Stimulated activated CD4-positive, alpha-beta T cell treated with anti-CD3 and anti-CD28 coated beads, TNF-alpha, amount 100 ng/mL, for 4 hours (primary cell): ENCODE results near the gene PRSS33.

Source experiments
- DNase-seq, 3 experiments: peaks; one replicate each; pipeline ENCODE4 v3.0.0-alpha.2; 2020; ENCODE audit warnings: low read depth in 3 of 3

Gene PRSS33

DNA sequence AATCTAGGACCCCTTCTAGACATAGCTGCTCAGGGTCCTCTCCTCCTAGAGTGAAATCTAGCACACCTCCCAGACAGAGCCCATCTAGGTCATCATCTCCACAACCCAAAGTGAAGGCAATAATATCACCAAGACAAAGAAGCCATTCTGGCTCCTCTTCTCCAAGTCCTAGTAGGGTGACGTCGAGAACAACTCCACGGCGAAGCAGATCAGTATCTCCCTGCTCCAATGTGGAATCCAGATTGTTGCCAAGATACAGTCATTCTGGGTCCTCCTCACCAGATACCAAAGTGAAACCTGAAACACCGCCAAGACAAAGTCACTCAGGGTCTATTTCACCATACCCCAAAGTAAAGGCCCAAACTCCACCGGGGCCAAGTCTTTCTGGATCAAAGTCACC, 24.2 kb downstream of the PRSS33 start:
- no peak for DNase-seq

DNA sequence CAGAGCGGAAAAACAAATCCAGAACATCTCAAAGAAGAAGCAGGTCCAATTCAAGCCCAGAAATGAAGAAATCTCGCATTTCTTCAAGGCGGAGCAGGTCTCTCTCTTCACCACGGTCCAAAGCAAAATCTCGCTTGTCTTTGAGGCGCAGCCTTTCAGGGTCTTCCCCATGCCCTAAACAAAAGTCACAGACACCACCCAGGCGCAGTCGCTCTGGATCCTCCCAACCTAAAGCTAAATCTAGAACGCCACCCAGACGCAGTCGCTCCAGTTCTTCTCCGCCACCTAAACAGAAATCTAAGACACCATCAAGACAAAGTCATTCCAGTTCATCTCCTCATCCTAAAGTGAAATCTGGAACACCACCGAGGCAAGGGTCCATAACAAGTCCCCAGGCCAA, 24.6 kb downstream of the PRSS33 start:
- DNase-seq: no peak

DNA sequence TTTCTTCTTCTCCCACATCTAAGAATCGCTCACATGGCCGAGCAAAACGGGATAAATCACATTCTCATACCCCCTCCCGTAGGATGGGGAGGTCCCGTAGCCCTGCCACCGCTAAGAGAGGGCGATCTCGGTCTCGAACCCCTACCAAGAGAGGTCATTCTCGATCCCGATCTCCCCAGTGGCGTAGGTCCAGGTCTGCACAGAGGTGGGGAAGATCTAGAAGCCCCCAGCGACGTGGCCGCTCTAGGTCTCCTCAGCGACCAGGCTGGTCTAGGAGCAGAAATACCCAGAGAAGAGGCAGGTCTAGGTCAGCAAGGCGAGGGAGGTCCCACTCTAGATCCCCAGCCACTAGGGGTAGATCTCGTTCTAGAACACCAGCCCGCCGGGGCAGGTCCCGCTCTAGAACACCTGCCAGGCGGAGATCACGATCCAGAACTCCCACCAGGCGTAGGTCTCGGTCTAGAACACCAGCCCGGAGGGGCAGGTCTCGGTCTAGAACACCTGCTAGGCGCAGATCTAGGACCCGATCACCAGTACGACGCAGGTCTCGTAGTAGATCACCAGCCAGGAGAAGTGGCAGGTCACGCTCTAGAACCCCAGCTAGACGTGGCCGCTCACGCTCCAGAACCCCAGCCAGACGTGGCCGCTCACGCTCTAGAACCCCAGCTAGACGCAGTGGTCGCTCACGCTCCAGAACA, 25.3 kb downstream of the PRSS33 start:
- DNase-seq: no peak

DNA sequence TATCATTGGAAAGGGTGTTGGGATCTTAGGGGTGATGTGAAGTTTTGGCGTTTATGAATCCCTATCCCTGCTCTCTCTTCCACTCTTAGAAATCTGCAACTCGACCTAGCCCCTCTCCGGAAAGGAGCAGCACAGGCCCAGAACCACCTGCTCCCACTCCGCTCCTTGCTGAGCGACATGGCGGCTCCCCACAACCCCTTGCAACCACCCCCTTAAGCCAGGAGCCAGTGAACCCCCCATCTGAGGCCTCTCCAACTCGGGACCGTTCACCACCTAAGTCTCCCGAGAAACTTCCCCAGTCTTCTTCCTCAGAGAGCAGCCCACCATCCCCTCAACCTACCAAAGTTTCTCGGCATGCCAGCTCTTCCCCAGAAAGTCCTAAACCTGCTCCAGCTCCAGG, 25.9 kb downstream of the PRSS33 start:
- DNase-seq: no peak

DNA sequence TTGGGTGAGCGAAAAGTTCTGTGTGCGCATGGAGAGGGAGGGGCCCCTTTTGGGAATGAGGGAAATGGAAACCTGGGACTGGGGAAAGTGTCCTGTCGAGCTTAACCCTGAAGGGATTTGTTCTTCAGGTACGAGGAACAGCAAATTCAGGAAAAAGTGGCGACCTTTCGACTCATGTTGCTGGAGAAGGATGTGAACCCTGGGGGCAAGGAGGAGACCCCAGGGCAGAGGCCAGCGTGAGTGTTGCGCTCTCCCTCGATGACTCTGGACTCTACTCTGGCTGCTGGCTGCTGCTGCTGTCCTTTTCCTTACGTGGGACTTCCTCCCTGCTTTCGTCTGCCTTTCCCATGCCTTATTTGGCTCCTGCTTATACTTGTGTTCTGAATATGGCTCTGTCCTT, 30.0 kb downstream of the PRSS33 start:
- DNase-seq: no peak

DNA sequence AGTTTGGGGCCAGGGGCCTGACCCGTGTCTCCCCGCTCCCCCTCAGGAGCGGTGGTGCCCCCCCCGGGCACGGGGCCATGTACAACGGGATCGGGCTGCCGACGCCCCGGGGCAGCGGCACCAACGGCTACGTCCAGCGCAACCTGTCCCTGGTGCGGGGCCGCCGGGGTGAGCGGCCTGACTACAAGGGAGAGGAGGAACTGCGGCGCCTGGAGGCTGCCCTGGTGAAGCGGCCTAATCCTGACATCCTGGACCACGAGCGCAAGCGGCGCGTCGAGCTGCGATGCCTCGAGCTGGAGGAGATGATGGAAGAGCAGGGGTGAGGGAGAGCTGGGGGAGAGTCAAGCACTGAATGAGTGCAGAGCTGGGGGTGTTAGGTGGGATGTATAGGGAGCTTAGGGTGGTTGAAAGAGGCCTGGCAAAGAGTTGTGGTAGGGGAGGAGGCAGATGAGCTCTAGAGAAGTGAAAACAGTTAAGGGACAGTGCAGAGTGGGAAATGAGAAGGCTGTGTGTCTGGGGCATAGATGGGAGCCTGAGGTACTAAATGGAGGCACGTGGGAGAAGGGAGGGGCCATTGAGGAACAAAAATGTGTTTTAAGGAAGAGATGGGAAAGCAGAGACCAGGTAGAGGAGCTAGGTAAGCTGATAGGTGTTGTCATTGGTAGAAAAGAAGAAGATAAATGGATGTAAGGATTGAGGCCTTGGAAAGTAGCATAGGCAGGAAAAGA, 30.9 kb downstream of the PRSS33 start:
- no peak for DNase-seq

DNA sequence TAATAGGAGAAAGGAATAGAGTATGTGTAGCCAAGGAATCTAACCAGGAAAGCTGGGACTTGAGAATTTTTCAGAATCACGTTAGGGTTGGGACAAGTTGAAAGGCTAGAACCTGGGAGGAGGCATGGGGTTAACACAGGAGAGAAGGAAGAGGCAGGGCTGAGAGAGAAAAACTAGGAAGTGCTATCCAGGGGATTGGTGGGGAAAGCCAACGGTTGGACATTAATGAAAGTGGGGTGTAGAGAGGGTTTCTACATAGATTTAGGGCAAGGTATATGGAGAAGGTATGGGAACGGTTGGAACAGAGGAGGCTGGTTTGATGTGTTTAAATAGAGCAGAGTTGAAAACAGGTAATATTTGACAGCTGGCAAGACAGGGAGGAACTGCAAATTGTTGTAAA, 32.2 kb downstream of the PRSS33 start:
- DNase-seq: no peak

DNA sequence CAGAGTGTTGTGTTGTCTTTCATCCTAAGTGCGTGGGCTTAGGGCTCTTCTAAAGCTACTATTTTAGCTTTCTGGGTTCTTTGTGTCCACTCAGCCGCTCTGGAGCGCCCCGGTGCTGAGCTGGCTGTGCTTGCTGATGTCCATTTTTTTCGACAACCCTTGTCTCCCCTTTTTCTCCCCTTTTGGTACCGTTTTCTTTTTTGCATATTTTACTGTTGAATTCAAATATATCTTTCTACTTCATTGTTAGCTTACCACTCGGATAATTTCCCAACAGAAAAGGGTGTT, 33.7 kb downstream of the PRSS33 start:
- no peak for DNase-seq

DNA sequence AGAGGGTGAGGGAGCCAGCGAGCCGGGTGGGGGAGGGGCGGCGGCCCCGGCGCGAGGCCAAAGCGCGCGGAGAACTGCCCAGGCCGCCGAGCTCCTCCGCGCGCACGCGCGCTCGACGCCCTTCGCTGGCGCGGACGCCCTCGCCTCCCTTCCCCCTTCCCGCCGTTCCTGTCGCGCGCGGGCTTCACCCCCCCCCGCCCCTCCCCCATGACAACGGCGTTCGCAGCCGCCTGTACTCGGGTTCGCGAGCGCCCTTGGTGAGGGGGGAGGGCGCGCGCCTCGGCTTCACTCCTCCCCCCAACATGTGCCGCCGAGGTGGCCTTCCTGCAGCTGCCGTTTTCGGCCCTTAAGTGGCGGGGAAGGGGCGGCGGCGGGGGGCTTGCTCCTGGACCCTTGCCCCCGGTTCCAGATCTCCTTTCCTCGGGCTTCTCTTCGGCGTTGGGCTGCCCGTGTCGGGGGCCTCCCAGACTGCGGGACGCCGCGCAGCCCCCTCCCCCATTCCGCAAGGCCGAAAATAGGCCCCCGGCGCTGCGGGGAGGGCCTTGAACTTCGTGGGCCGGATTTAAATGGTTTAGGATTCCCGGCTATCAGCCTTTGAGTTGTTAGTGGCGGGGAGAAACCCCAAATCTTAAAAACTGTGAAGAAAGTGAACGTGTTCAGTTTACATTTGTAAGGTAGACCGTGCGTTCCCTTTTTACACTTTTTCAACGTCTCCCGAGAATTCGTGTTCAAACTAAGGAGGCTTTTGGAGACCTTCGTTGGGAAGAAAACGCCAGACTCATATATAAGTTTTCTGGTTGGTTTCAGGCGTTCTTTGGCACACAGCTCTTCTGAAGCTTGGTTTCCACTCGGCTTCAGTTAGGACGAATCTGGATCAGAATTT, 34.3 kb downstream of the PRSS33 start:
- DNase-seq: no peak

DNA sequence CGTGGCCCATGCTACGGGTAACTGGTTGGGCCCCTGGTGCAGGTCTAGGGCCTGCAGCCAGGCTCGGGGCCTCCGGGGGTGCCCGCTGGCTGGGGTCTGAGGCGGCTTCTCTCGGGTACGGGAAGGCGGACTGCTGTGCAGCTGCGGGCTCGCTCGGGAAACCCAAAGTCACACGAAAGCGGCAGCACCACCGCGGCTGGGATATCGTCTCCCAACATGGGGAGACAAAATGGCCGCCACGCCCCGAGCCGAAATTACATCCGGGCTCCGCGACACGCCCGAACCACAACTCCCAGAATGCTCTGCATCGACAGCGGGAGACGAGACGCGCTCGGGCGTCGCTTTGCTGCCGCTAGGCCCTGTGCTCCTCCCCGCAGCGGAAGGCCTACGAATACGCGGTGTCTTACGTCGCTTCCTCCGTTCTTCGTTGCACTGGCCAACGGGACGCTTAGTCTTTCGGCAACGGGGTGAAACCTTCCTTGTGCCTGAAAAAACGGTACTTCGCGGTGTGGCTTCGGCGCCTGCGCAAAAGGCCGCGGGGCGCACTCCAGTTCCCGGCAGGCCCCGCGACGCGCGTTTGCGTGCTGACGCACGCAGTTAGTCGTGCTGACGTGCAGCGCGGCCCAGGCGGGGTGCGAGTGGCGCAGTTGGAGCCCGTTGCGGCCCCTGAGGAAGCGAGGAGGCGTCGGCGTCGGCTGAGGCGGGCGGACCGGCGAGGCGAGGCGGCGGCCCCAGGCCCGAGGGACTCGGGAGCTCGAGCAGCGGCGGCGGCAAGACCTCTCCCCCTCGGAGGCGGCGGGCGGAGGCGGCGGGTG, 35.1 kb downstream of the PRSS33 start, which contains the start of gene SRRM2:
SRRM2 (plus strand) TSS at position 604 of the 815 bp plus-strand sequence. CDS start 3,727 bp downstream, outside the sequence.
- DNase-seq: peak; percentile 86 to 88 (median 87)

DNA sequence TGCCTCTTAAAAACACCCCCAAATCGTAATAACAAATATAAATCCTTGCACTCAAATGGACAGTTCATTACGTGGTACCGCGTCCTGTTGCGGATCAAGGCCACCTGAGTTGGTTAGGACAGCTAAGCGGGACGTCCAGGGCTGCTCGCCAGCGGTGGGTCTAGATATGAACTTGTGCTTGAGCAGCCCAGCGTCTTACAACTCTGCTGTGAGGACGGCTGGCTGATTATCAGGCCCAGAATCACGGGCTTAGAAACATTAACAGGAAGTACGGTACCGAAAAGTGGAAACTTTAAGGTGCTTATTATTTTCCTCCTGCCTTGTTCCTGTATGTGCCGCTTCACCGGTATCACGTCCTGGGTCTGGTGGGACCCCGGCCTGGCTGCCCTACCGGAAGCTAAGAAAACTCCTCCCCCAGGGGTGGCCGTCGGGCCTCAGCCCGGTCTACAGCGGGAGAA, 35.8 kb downstream of the PRSS33 start:
- no peak for DNase-seq

DNA sequence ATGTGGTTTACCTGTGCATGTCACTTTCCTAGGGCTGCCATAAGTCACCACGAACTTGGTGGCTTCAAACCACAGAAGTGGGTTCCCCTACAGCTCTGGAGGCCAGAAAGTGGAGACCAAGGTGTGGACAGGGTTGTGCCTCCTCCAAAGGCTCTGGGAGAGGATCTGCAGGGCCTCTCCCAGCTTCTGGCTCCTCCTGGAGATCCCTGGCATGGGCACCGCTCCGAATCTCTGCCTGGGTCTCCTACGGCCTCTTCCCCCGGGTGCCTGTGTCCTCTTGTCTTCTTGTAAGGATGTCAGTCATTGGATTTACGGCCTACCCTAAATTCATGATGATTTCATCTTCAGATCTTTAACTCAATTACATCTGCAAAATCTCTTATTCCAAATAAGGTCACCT, 37.4 kb downstream of the PRSS33 start:
- no peak for DNase-seq

DNA sequence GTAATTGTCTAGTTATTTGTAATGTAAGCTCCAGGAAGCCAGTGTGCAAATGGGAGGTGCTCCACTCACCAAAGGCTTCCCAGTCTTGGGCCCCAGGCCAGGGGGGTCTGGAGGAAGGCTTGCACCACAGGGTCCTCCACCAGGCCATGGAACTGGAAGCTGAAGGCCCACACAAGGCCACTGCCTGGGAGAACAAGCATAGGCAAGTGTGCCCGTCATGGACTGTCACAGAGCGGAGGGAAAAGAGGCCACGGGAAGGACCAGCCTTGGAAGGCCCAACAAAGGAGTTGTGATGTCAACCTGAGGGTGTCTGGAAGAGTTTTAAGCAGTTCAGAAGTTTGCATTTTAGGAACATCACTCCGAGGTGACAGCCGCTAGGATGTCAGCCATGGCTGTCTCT, 37.9 kb downstream of the PRSS33 start:
- DNase-seq: no peak

DNA sequence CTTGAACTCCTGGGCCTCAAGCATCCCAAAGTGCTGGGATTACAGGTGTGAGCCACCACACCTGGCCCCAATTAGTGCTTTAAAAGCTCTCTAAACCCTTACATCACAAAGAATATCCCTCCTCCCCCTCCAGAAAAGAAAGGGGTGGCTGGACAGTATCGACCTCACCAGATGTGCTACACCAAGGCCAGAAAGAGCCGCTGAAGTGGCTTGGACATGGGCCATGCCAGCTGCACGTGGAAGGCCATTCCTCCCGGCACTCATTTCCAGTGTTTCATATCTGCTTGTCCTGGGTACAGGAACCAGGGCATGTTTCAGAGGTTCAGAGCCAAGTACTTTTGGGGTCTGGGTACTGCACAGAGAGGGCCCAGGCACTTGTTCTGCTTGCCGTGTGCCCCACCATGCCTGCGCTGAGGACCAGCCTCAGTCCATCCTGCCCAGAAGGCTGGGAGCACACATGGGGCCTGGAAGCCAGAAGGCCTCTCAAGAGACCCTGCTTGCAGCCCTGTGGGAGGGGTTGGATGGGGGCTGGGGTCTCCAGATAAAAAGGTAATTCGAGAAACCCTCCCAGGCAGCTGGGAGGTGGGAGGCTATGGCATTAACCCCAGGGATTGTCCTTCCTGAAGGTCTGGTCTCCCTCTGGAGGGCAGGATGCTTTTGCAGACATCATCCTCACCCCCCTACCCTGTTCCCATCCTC, 38.5 kb downstream of the PRSS33 start:
- DNase-seq: no peak

DNA sequence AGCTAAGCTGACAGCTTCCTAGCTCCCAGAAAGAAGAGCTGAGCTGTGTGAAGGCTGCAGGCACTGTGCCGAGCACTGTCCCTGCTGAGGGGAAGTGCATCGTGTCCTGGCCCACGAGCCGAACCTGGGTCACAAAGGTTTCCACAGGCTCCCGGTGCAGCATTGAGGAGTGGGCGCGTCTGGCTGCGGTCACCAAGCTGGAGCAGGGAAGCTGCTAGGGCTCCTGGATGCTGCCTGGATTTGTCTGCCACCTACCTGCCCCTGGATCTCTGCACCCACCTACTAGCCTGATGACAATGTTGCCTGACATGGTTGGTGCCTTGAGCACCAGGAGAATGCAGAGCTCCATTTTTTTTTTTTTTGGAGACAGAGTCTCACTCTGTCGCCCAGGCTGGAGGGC, 41.4 kb downstream of the PRSS33 start:
- no peak for DNase-seq

DNA sequence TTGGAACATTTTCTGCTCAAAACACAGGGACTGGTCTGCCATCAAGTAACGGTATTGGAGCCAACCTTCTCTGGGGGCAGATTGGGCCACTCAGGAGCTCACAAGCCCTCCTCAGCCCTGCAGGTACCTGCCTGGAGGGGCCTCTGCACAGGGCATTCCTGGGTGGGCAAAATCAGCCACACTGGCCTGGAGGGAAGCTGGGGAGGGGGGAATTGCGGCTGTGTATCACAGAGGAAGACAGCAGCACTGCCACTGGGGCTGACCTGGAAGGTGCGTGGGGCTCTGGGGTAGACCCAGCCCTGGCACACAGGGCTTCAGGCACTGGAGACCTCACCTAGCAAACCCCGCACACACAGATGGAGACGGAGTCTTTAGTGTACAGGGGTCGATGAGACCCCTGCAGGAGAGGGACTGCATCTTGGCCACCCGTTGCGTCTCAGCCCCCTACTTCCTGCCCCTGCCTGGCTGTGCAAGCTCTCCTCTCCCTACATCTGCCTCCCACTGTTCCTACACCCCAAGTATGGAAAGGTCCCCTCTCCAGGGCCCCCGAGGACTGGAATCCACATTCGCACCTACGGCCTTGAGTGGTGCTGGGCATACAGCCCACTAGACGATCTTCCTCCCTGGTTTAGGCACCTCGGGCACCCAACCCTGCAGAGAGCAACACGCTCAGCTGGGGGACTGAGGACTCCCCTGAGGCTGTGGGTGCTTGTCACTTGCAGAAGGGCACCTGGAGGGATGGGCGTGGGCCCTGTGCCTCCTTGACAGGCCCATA, 42.1 kb downstream of the PRSS33 start:
- no peak for DNase-seq

DNA sequence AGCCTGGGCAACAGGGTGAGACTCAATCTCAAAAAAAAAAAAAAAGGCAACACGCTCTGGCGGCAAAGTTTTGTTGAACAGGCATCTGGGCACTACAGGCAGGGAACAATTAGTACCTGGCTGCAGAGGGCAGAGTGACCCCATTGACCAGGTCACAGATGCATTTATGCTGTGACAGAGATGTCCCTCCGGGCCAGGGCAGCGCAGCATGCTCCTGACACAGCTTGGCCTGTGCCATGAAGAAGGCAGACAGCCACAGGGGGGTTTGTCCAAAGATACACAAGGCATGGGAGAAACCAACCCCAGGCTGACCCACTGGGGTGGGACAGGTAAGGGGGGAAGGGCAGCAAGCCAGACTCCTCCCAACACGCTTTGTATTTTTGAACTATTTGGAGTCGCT, 42.6 kb downstream of the PRSS33 start:
- DNase-seq: no peak

DNA sequence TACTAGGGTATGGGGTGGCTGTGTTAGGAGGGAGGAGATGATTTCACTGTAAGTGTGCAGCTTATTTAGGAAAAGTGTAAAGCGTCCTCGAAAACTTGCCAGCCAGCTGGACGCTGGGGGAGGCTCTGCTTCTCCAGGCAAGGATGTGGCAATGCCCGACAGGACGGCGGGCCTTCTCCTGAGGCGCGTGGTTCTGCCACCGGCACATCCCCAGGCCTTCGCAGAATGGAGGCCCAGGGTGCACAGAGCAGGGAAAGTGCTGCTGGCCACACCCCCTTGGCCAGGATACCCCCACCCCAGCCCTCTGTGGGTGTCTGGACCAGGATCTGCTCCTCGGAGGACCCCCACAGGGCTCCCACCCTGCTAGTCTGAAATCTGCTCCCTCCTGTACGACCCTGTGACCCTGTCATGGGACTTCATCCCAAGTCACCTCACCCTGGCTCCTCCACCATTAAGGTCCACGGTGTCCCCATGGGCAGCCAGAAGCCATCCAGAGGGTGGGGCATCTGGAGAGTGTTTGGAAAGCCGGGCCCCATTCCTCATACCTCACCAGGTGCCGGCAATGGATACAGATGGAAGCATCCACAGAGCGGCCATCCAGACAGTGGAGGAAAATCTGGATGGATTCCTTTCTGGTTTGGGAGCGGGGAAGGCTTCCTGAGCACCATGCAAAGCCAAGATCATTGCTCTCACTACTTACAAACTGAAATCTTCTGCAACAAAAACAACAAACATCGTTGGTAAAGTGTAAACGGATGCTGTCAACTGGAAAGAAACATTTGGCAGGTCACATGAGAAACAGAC, 44.2 kb downstream of the PRSS33 start:
- DNase-seq: no peak

DNA sequence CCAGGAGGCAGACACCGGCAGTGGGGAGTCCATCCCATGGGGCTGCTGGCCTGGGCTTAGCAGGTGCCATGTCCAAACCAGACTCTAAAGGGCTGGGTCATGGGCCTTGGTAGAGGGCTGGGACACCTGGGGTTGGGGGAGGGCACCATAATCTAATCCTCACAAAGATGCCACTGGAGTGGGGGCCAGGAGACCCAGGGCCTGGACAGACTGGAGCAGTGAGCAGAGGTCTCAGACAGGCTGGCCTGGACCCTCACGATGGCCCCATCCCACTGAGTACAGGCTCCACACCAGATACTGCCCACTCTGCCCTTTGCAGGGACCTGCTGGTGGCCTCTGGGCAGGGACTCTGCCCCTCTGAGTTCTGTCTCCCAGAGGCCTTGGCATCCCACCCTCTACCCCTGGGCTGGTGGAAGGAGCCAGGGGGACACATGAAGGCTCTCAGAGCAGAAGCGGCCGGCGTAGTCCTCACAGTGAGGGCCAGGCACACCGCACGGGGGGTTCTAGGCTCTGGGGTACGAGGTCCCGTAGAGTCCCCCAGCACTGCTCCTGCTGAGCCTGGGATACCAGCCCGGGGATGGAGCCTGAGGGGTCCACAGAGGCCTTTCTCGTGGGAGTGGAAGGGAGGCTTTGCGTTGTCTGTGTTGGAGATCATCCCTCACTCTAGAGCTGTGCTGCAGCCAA, 44.9 kb downstream of the PRSS33 start:
- DNase-seq: no peak
